Stimulated activated CD8-positive, alpha-beta memory T cell treated with anti-CD3 and anti-CD28 coated beads, Interleukin-15, amount 100 ng/mL, for 4 hours (primary cell): ENCODE results near the gene TTN.

Source experiments
- DNase-seq, 2 donors: peaks; one replicate each; pipeline ENCODE4 v3.0.0-alpha.2; 2020; ENCODE audit warnings: low read depth in 2 of 2

TTN gene

DNA sequence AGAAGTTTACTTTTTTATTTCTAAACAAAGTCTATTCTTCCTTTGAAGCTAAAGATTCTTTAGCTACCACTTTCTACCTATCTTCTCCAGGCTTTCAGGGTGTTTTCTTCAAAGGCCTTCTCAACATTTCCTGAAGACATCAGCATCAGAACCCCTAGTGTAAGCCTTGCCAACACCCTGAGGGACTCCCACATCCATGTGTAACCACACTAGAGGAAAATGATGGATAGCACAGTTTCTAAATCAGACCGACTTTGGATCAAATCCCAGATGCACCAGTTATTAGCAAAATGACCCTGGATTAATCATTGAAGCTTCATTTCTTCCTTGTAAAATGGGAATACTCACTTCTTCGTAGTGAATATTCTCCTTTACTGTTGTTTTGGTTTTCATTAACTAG lies 4.7 kb upstream of the TTN start:
- DNase-seq = no peak

DNA sequence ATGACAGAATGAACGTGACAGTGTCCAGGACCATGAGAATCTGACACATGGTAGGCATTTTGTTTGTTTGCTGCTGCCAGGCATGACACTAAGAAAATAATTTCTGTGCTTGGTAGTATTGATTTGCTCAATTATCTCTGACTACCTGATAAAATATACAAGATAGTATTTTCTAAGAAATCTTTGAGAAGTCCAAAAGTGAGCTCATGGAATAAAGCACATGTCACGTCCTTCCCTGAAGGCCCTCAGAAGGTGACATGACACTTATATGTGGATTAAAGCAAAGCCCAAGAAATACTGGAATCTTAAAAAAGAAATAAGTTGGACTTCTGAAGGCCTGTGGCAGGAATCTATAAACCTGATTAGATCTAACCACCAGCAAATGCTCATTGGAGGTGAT lies 3.8 kb upstream of the TTN start:
- no peak for DNase-seq

DNA sequence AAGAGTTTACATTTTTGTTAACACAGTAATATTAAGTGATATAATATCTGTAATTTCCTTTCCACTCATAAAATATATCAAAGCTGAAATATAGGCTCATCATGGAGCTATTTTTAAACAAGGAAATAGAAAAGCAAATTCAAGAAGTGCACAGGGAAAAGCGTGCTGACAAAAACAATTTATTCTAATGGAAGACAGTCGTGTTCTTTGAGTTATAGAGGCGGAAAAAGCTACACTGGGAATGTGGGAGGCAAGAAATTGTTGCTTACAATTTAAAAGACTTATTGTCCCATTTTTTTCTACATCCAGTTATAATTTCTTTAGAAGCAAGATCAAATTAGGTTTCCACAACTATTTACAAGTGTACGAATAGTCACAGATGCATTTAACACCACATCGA lies 3.2 kb upstream of the TTN start:
- DNase-seq = no peak

DNA sequence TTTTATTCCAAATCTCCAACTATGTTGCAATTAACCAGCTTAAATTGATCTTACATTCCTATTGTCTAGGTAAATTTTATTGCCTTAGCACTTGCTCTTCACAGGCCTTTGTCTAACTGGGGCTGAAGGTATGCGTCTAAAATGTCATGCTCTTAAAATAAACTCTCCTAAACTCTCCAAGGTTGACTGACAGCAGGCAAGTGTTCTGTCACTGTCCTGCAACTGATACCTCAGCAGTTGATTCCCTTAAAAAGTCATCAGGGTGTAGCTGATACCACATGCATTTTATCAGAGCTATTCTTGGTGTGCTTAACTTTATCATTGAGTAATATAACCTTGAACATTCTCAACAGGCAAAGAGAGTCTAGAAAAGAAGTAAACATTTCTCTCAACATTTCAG lies 680 bp downstream of the TTN start:
- no peak for DNase-seq

DNA sequence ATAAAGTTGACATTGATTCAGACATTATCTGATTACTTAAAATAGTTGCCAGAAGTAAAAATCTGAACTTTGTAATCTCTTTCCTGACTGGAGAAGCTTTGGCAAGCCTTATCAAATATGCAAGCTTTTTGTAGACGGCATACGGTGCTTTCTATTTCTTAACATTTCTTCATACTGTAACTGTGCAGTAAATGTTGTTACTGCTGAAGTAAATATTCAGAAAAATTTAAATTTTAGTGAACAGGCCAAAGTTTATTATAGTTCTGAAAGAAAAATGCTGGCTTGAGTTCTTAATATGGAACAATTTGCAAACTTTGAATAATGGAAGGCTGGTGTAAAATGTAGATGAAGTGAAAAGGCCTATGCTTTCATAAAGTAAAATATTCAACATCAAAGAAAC lies 1.8 kb downstream of the TTN start:
- DNase-seq = no peak

DNA sequence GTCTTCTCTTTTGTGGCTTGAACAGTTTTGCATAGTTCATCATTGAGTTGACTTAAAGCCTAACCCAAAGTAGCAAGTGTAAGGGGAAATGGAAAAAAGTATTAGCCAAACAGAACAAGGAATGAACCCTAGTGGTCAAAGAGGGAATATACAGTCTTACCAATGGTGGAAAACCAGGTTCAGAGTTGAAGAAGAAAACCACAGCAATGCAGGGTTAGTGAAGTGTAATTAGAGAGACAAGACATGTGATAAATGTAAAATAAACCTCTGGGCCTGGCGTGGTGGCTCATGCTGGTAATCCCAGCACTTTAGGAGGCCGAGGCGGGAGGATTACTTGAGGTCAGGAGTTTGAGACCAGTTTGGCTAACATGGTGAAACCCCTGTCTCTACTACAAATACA lies 2.4 kb downstream of the TTN start:
- DNase-seq = no peak

DNA sequence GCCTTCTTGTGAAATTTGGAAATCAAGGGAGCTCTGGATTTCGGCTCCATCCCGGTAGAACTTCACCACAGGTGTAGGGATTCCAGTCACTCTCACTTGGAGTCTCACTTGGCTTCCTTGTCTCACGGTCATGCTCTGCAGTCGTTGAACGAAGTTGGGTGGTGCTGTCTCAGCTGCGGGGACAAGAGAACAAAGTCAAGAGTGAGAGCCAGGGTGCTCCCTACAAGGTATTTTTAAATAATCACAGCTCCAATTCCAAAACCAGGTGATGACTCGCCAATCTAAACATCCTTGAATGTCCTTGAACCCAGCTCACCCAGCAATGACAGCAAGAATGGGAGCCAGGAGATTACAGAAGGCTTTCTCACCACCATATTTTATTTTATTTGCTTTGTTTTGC lies 6.7 kb downstream of the TTN start:
- no peak for DNase-seq

DNA sequence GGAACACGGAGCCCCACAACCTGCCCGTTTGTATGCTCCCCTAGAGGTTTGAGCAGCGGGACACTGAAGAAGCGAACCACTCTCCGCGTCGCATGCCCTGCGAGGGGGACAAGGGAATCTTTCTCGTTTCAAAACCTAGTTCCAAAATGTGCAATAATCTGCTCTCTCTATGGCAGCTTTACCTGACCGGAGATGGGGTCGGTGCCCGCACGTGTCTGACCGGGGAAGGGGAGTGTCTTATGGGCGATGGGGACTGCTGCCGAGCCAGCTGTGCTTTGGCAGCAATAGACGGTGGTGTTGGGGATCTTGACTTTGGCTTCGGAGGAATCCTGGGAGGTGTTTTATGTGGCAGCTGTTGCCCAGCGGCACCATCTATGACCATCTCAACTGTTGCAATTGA lies 7.9 kb downstream of the TTN start:
- no peak for DNase-seq

DNA sequence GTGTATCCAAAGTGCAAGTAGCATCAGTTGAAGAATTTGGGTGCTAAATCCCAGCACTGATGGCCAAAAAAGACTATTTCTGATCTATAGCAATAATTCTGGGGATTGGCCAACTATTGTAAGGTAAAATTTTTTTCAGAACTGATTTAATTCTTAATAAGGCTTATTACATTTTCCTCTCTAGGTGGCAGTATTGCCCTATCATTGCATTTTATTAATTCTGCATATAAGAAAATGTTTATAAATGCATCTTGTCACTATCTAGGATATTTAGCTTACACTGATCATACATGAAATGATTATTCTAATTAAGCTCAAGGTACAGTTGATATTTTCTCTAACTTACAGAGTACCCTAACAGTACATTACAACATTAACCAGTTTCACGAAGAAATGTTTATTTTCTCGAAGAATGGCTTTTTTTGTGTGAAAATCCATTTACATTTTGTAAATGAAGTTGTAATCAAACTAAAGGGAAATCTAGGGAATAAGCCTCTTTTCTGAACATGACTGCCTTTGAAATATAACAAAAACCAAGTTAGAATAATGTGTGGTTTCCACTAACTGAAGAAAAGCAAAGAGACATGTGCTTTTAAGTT lies 11.0 kb downstream of the TTN start:
- no peak for DNase-seq

DNA sequence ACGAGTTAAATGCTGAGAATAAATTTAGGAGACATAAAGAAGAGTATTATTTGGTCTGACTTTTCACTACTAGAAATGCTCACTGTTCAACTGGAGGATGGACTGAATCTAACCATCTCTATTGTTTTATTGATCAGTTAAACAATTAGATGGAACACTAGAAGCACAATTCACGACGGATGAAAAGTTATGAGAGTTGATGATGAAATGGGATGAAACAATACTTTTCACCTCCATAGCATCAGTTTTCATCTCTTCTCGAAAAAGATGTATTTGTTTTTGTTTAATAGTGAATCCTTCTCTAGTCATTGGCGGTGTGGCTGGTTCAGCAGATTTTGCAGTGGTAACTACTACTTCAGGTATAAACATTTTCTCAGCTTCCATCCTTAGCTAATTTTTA lies 19.3 kb downstream of the TTN start:
- DNase-seq = no peak

DNA sequence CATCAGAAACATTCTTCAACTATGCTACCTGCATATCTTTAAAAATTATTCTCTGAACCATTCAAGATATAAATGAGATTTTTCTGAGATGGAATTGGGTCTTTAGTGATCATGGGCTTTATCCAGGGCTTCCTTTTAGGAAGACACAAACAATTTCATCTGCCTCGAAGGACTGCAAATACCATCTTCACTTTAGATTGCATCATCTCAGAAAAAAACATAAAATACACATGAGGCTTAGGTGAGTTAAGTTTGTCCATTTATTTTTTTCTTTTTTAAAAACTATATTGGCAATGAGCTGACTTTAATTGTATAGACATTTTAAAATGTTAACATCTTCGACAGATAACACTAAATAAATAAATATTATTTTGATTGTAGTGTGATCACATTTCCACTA lies 20.1 kb downstream of the TTN start:
- no peak for DNase-seq

DNA sequence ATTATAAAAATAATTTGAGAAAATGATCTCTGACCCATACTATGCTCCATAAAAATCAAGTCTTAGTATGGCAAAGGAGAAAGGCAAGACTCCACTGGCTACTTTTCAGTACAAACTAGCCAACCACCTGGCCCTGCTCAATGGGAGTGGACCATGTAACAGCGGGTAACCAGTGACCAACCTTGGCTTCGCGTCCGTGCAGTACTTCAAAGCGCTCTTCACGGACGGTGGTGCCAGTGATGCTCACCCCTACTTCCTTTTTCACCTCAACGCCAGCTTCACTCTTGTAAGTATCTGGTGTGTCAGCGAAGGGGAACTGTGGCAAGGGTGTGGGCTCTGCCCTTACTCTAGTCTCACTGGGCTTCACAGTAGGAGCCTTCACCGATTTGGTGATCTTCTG lies 23.3 kb downstream of the TTN start:
- no peak for DNase-seq

DNA sequence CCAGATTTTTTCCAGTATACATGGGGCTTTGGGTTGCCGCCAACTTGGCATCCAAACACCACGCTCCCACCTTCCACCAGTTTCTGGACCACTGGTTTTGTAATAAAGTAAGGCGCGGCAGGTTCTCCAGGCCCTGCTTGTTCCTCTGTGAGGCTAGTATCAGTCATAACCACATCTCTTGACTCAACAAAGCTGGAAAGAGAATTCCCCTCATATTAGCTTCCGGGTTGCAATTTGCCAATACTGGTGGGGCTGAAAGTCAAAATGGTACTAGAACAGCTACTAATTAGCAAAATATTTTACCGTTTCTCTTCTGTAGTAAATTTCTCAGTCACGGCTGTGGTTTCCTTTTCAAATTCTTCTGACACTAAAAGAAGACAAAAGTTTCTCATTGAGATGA lies 25.0 kb downstream of the TTN start:
- no peak for DNase-seq

DNA sequence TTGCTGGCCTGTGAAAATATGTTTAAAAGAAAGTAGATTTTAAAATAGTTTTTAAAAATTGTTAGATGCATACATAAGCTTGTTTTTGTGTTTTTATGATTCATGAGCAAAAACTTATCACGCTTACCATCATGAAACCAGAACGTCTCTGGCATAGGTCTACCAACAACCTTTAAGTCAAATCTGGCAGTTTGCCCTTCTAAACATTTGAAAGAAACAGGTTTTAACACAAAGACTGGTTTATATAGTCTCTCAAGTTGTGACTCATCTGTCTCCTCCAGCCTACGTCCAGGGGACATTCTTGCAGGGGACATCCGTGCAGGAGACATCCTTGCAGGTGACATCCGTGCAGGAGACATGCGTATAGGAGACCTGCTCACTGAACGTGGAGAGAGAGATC lies 29.6 kb downstream of the TTN start:
- no peak for DNase-seq

DNA sequence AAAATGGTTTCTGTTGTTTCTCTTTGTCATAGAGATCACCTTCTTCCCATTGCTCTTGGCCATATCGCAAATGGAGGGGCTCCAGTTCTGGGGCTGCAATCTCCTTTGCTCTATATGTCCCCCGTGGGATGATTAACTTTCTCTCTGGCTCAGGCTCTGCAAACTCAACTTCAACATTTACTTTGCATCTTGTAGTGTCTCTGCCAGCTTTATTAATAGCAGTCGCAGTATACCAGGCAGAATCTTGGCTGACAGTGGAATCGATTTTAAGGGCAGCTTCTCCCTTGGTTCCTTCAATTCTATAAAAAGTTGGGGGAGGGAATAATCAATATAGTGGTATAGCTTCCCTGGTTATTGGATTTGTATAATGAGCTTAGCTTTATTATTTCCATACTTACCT lies 30.5 kb downstream of the TTN start:
- DNase-seq = no peak

DNA sequence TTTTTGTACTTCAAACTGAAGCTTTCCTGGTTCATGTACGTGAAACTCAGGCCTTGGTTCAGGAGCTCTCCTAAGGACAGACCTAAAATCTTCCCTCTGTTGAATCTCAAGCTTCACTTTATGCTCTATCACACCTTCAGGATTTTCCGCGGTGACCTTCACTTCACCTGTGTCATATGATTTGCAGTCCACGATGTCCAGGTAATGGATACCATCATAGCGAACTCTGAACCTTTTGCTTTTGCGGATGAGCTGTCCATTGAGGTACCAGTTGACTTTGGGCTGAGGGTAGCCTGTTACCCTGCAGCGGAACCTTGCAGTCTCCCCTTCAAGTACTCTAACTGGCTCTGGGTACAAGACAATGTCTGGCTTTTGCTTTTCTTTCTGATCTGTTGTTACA lies 31.2 kb downstream of the TTN start:
- DNase-seq = no peak

DNA sequence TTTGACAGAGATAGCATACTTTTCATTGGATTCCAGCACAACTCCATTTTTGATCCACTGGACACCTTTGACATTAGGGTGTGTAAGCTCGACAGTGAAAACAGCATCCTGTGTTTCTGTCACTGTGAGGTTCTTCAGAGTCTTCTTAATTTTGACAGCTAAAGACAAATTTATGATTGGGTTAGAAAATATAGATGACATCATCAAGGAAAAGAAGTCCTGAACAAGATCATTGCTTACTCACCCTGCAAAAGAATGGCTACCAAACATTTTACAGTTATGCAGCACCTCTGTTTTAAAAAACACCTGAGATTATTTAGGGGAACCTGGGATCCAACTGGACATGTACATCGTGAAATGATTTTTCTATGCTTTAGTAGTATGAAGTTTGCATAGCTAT lies 36.7 kb downstream of the TTN start:
- no peak for DNase-seq

DNA sequence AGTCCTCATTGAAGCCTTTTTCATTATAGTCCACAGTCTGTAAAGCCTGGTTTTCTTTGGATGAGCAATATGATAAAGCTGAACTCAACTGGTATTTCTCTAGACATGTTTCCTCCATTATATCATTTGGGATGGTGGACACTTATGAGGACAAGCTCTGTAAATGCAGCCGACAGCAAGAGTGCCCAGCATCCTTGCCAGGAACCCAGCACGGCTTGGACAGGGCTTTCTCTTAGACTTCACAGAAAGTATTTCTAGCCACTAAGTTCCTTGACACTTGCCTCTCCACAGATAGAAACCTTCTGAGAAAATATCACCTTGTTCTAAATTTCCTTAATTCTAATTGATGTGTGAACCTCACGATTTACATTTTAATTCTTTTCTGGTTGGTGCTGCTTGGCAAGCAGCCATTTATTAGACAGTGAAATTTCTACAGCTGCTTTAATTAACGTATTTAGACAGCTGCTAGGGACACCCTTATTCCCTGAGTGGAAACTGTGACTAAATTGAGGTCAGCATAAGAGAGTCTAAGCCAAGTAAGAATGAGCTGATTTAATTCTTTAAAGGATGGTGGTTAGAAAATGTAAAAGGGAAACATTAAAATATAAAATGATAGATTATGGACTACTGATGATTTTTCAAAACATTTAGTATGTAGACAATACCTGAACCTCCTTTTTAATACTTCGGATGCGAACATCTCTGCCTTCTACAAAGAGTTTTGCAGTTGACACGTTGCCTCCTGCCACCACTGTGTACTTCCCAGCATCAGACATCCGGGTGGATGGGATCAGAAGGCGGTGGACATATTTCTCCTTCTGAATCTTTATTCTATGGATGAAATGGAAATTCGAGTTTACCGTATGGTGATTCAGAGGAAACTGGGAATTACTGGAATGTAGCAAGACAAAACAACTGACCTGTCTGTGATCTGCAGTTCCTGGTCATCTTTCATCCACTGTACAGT lies 39.8 kb downstream of the TTN start:
- no peak for DNase-seq

DNA sequence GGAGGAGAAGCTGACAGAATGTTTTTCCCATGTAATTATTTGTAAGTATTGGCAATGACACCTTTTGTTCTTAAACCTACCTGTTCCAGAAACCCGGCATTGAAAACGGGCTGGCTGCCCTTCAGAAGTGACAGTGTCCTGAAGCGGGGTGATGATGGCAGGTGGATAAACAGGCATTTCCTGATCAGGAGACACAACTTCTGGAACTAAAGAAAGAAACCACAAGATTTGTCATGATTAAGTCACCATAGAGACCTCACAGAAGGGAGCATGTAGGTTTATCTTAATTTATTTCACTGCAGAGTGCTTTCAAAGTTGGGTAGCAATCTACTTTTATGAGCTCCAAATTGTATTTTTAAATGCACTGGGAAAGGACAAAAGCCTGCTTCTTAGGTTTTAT lies 43.1 kb downstream of the TTN start:
- no peak for DNase-seq

DNA sequence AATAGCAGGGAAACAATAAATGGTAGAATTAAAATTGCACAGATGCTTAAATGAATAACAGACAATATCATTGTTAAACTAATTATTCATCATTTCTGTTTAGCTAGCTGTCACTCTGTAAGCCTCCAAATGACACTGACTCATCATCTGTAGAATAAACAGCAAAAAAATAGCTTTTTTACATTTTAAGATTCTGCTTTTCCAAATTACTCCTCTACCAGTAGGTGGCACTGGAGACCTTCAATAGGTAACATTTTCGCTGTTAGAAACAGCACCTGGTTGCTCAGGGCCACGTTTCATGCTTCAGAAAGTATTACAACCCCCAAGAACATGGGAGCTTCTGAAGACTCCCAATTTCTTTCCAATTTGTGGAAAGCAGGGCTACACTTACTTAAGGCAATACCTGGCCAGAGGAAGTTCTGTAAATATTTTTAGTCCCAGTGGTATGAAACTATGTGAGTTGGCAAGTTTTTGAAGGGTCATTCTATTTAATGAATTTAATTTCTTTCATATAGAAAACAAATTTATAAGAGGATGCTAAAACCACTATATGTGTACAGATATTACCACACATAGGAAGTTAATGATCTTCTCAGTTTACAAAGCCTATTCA lies 45.4 kb downstream of the TTN start:
- DNase-seq = no peak

DNA sequence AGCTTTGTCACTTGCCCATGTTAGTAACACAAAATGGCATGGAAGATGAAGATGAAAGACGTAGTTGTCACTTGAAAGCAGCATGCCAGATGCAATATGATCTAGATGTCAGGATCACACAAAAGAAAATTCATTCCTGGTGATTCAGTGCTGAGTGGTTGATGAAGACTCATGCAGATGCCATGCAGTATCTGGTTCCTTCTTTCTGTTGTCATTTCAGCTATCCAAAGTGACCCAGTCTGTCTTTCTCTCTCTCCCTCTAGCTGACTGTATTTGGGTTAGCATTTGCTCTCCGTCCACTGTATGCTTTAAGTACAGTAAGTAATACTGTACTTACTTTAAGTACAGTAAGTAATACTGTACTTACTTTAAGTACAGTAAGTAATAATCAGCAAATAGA lies 50.4 kb downstream of the TTN start:
- no peak for DNase-seq

DNA sequence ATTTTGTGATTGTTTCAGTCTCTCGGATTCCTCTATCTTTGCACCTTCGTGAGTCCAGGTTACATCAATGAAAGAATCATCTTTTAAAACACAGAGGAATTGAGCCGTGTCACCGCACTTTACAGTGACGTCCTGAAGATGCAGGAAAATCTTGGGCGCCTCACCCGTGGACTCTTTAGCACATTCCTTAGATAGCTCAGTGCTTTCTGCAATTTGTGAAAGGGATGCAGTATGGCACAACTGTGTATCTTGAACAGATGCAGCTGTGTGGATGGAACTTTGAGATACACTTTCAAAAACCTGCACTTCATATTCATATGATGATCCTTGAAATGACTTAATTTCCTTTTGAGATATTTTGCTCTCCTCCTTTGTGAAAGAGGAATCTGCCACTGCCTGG lies 50.9 kb downstream of the TTN start:
- no peak for DNase-seq

DNA sequence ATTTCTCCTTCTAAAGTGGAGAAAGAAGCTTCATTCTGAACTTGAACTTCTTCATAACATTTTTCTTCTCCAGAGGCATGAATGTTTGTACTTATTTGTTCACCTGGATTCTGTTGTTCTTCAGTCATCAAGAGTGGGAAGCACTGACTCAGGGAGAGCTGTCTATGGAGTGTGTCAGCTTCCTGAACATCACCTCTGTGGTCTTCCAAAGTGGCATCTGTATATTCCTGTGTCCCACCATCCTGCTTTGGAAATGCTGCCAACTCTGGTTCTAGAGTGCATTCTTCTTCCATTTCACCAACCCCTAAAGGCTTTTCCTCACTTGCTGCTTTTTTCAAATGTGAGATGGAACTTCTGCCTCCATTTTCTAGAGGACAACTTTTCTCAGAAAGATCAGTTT lies 59.5 kb downstream of the TTN start:
- no peak for DNase-seq
